ENCODE data around the gene KRTAP10-6.

Gene KRTAP10-6

GRCh38 chr21:44555200-44555875, 37.0 kb downstream of the KRTAP10-6 start:
- no peak overlapping the region for H3K4ac ChIP-seq (ENCODE audit: low read depth in 1 of 2, low read length in 2 of 2)
- H4K8ac ChIP-seq (ENCODE audit: low read length): no peak overlapping the region
- H2BK5ac ChIP-seq (ENCODE audit: low read depth, low read length, poor library complexity, severe bottlenecking): no peak overlapping the region
- H3K79me1 ChIP-seq (replicated peaks; ENCODE audit: low read length, poor library complexity, severe bottlenecking): no peaks in the 10 kb centered on the region
- no peak overlapping the region for H3K4me3 ChIP-seq (ENCODE audit: insufficient read depth in 1 of 2, low read depth in 1 of 2, low read length in 2 of 2)
- no peak overlapping the region for H2AK5ac ChIP-seq (ENCODE audit: low read length, severe bottlenecking)
- no peak overlapping the region for H3K18ac ChIP-seq (ENCODE audit: low read depth in 1 of 2, low read length in 2 of 2)
- no peak overlapping the region for H2BK12ac ChIP-seq (ENCODE audit: low read length in 2 of 2)
- peaks cover 2% of the 10 kb centered on the region for H3K4me1 ChIP-seq (ENCODE audit: control insufficient read depth, insufficient read depth, low read depth, low read length)
- no peak overlapping the region for H4K91ac ChIP-seq (ENCODE audit: low read length)
- H3K14ac ChIP-seq (ENCODE audit: low read length in 2 of 2): no peak overlapping the region
- DNase-seq: no peak
- peaks cover 27 to 53% of the 10 kb centered on the region in 2 experiments for H3K27me3 ChIP-seq (ENCODE audit: control insufficient read depth in 1 of 2, insufficient read depth in 1 of 2, low read length in 2 of 2)
- H3K23ac ChIP-seq (ENCODE audit: low read length in 2 of 2): no peak overlapping the region
- WGBS: 76% methylated on average over 13 of the region's 13 CpGs
- H3K27ac ChIP-seq (ENCODE audit: low read length, poor library complexity, severe bottlenecking): no peak overlapping the region
- no peak overlapping the region for H2BK120ac ChIP-seq (ENCODE audit: low read depth, low read length)
- no peak overlapping the region for H3K4me2 ChIP-seq (ENCODE audit: low read length, poor library complexity, severe bottlenecking)
- H3K36me3 ChIP-seq (ENCODE audit: control insufficient read depth in 1 of 2, insufficient read depth in 2 of 2, low read depth in 1 of 2, low read length in 2 of 2): no peaks in the 10 kb centered on the region
- H3K9ac ChIP-seq (ENCODE audit: low read length): no peak overlapping the region
- no peaks in the 10 kb centered on the region for H3K9me3 ChIP-seq (ENCODE audit: control insufficient read depth, low read length)
- H2BK15ac ChIP-seq (ENCODE audit: low read depth, poor library complexity, severe bottlenecking): no peak overlapping the region
- no peak overlapping the region for H2AFZ ChIP-seq (ENCODE audit: low read depth, low read length)

GRCh38 chr21:44552681-44553080, 39.6 kb downstream of the KRTAP10-6 start:
- Histone ChIP-seq H3K23ac (ENCODE audit: low read length in 2 of 2) (no peak overlapping the region), H4K8ac (ENCODE audit: low read length) (no peak overlapping the region), H2AFZ (ENCODE audit: low read depth, low read length) (no peak overlapping the region), H3K9ac (ENCODE audit: low read length) (no peak overlapping the region), H4K91ac (ENCODE audit: low read length) (no peak overlapping the region), H3K27me3 (ENCODE audit: control insufficient read depth in 1 of 2, insufficient read depth in 1 of 2, low read length in 2 of 2) (peaks cover 25 to 60% of the 10 kb centered on the region in 2 experiments), H2BK5ac (ENCODE audit: low read depth, low read length, poor library complexity, severe bottlenecking) (no peak overlapping the region), H3K4me1 (ENCODE audit: control insufficient read depth, insufficient read depth, low read depth, low read length) (no peaks in the 10 kb centered on the region), H2BK12ac (ENCODE audit: low read length in 2 of 2) (no peak overlapping the region), H3K79me1 (replicated peaks; ENCODE audit: low read length, poor library complexity, severe bottlenecking) (no peaks in the 10 kb centered on the region), H3K18ac (ENCODE audit: low read depth in 1 of 2, low read length in 2 of 2) (no peak overlapping the region), H3K9me3 (ENCODE audit: control insufficient read depth, low read length) (peaks cover 3% of the 10 kb centered on the region), H3K27ac (ENCODE audit: low read length, poor library complexity, severe bottlenecking) (no peak overlapping the region), H3K14ac (ENCODE audit: low read length in 2 of 2) (no peak overlapping the region), H3K36me3 (ENCODE audit: control insufficient read depth in 1 of 2, insufficient read depth in 2 of 2, low read depth in 1 of 2, low read length in 2 of 2) (no peaks in the 10 kb centered on the region), H3K4me2 (ENCODE audit: low read length, poor library complexity, severe bottlenecking) (no peak overlapping the region), H2BK15ac (ENCODE audit: low read depth, poor library complexity, severe bottlenecking) (no peak overlapping the region), H3K4me3 (ENCODE audit: insufficient read depth in 1 of 2, low read depth in 1 of 2, low read length in 2 of 2) (no peak overlapping the region), H2AK5ac (ENCODE audit: low read length, severe bottlenecking) (no peak overlapping the region), H3K4ac (ENCODE audit: low read depth in 1 of 2, low read length in 2 of 2) (no peak overlapping the region), H2BK120ac (ENCODE audit: low read depth, low read length) (no peak overlapping the region)
- no peak for DNase-seq
- 74% methylated on average over 13 of the region's 13 CpGs for WGBS

GRCh38 chr21:44552136-44552535, 40.2 kb downstream of the KRTAP10-6 start:
- no peak for DNase-seq
- Histone ChIP-seq H3K18ac (ENCODE audit: low read depth in 1 of 2, low read length in 2 of 2) (no peak overlapping the region), H4K8ac (ENCODE audit: low read length) (no peak overlapping the region), H3K4me2 (ENCODE audit: low read length, poor library complexity, severe bottlenecking) (no peak overlapping the region), H3K4ac (ENCODE audit: low read depth in 1 of 2, low read length in 2 of 2) (no peak overlapping the region), H3K14ac (ENCODE audit: low read length in 2 of 2) (no peak overlapping the region), H2BK15ac (ENCODE audit: low read depth, poor library complexity, severe bottlenecking) (no peak overlapping the region), H2BK120ac (ENCODE audit: low read depth, low read length) (no peak overlapping the region), H3K27me3 (ENCODE audit: control insufficient read depth in 1 of 2, insufficient read depth in 1 of 2, low read length in 2 of 2) (peaks cover 21 to 58% of the 10 kb centered on the region in 2 experiments), H3K27ac (ENCODE audit: low read length, poor library complexity, severe bottlenecking) (no peak overlapping the region), H2BK12ac (ENCODE audit: low read length in 2 of 2) (no peak overlapping the region), H2AK5ac (ENCODE audit: low read length, severe bottlenecking) (no peak overlapping the region), H4K91ac (ENCODE audit: low read length) (no peak overlapping the region), H3K79me1 (replicated peaks; ENCODE audit: low read length, poor library complexity, severe bottlenecking) (no peaks in the 10 kb centered on the region), H3K4me3 (ENCODE audit: insufficient read depth in 1 of 2, low read depth in 1 of 2, low read length in 2 of 2) (no peak overlapping the region), H3K23ac (ENCODE audit: low read length in 2 of 2) (no peak overlapping the region), H2BK5ac (ENCODE audit: low read depth, low read length, poor library complexity, severe bottlenecking) (no peak overlapping the region), H3K36me3 (ENCODE audit: control insufficient read depth in 1 of 2, insufficient read depth in 2 of 2, low read depth in 1 of 2, low read length in 2 of 2) (no peaks in the 10 kb centered on the region), H3K9ac (ENCODE audit: low read length) (no peak overlapping the region), H3K9me3 (ENCODE audit: control insufficient read depth, low read length) (peaks cover 8% of the 10 kb centered on the region), H2AFZ (ENCODE audit: low read depth, low read length) (no peak overlapping the region), H3K4me1 (ENCODE audit: control insufficient read depth, insufficient read depth, low read depth, low read length) (no peaks in the 10 kb centered on the region)
- WGBS: 76% methylated on average over 6 of the region's 6 CpGs

GRCh38 chr21:44551340-44551961, 40.9 kb downstream of the KRTAP10-6 start, which contains the start of gene KRTAP10-2:
Gene KRTAP10-2 (minus strand): TSS chr21:44551505. CDS start chr21:44551458, 47 bp downstream.
- H2BK15ac ChIP-seq (ENCODE audit: low read depth, poor library complexity, severe bottlenecking): no peak within 1 kb of the TSS
- H3K27me3 ChIP-seq (ENCODE audit: control insufficient read depth in 1 of 2, insufficient read depth in 1 of 2, low read length in 2 of 2): peaks cover 19 to 51% of the 10 kb centered on the region in 2 experiments
- H4K91ac ChIP-seq (ENCODE audit: low read length): no peak within 1 kb of the TSS
- DNase-seq: no peak
- H3K23ac ChIP-seq (ENCODE audit: low read length in 2 of 2): no peak within 1 kb of the TSS
- H3K4me1 ChIP-seq (ENCODE audit: control insufficient read depth, insufficient read depth, low read depth, low read length): no peaks in the 10 kb centered on the region
- H3K36me3 ChIP-seq (ENCODE audit: control insufficient read depth in 1 of 2, insufficient read depth in 2 of 2, low read depth in 1 of 2, low read length in 2 of 2): no peaks in the 10 kb centered on the region
- no peak within 1 kb of the TSS for H2BK120ac ChIP-seq (ENCODE audit: low read depth, low read length)
- no peak within 1 kb of the TSS for H3K14ac ChIP-seq (ENCODE audit: low read length in 2 of 2)
- H2BK12ac ChIP-seq (ENCODE audit: low read length in 2 of 2): no peak within 1 kb of the TSS
- no peak within 1 kb of the TSS for H3K4ac ChIP-seq (ENCODE audit: low read depth in 1 of 2, low read length in 2 of 2)
- no peak within 1 kb of the TSS for H2AK5ac ChIP-seq (ENCODE audit: low read length, severe bottlenecking)
- no peaks in the 10 kb centered on the region for H3K79me1 ChIP-seq (replicated peaks; ENCODE audit: low read length, poor library complexity, severe bottlenecking)
- H3K18ac ChIP-seq (ENCODE audit: low read depth in 1 of 2, low read length in 2 of 2): no peak within 1 kb of the TSS
- H3K4me2 ChIP-seq (ENCODE audit: low read length, poor library complexity, severe bottlenecking): no peak within 1 kb of the TSS
- no peak within 1 kb of the TSS for H2BK5ac ChIP-seq (ENCODE audit: low read depth, low read length, poor library complexity, severe bottlenecking)
- H3K27ac ChIP-seq (ENCODE audit: low read length, poor library complexity, severe bottlenecking): no peak within 1 kb of the TSS
- no peak within 1 kb of the TSS for H4K8ac ChIP-seq (ENCODE audit: low read length)
- no peak within 1 kb of the TSS for H3K9ac ChIP-seq (ENCODE audit: low read length)
- 75% methylated on average over 17 of the region's 17 CpGs for WGBS
- peaks cover 10% of the 10 kb centered on the region for H3K9me3 ChIP-seq (ENCODE audit: control insufficient read depth, low read length)
- no peak within 1 kb of the TSS for H3K4me3 ChIP-seq (ENCODE audit: insufficient read depth in 1 of 2, low read depth in 1 of 2, low read length in 2 of 2)
- no peak within 1 kb of the TSS for H2AFZ ChIP-seq (ENCODE audit: low read depth, low read length)
